Activated T-cell treated with anti-CD3 and anti-CD28 coated beads, Interleukin-2, amount 50 U/mL, for 4 hours (primary cell): Measurements from ENCODE around the gene KCNG2. TPM values are rescaled to one million over a fixed set of nuclear protein-coding genes. Genes with fewer than 3 reads are reported as not detected.

Source experiments
- ATAC-seq, 2 donors: fragments of 200-7000 bp; cut with Tn5 transposase; one replicate each; pipeline ENCODE4 v1.10.0; 2021
- DNase-seq: peaks from one replicate; pipeline ENCODE4 v3.0.0-alpha.2; 2020
- H3K27me3 Mint-ChIP-seq: one replicate; pipeline ENCODE4 v1.8.0; 2021; ENCODE audit warnings: low read depth, mixed read lengths
- H3K36me3 Mint-ChIP-seq: one replicate; pipeline ENCODE4 v1.8.0; 2022; ENCODE audit warnings: mixed read lengths; ENCODE audit not compliant: insufficient read depth
- H3K4me1 Mint-ChIP-seq: one replicate; pipeline ENCODE4 v1.8.0; 2021; ENCODE audit warnings: low read depth, mixed read lengths
- H3K4me3 Mint-ChIP-seq: one replicate; pipeline ENCODE4 v1.8.0; 2021; ENCODE audit warnings: mild to moderate bottlenecking, moderate library complexity, mixed read lengths
- H3K9me3 Mint-ChIP-seq: one replicate; pipeline ENCODE4 v1.8.0; 2021; ENCODE audit warnings: mixed read lengths
- total RNA-seq, 3 donors: library from RNA; stranded (reverse); gene quantifications; one replicate each; pipeline ENCODE4 v1.2.1, GENCODE V29; 2021

The KCNG2 gene
- total RNA-seq, 3 donors from 2014 or later = not detected

GRCh38 chr18:79944746-79945117, 147.0 kb downstream of the KCNG2 start:
- Mint-ChIP-seq H3K36me3 (peaks cover 17% of the 10 kb centered on the region), H3K4me3 (no peak overlapping the region), H3K27me3 (no peaks in the 10 kb centered on the region), H3K4me1 (peaks cover 42% of the 10 kb centered on the region), H3K9me3 (no peaks in the 10 kb centered on the region)
- no peak for DNase-seq
- peak; percentile 23 to 38 for ATAC-seq

GRCh38 chr18:79945118-79946042, 147.6 kb downstream of the KCNG2 start:
- H3K9me3 Mint-ChIP-seq = no peaks in the 10 kb centered on the region
- DNase-seq = no peak
- no peaks in the 10 kb centered on the region for H3K27me3 Mint-ChIP-seq
- peaks cover 49% of the 10 kb centered on the region for H3K4me1 Mint-ChIP-seq
- peaks cover 14% of the 10 kb centered on the region for H3K36me3 Mint-ChIP-seq
- no peak for ATAC-seq
- no peak overlapping the region for H3K4me3 Mint-ChIP-seq

GRCh38 chr18:79947054-79947755, 149.5 kb downstream of the KCNG2 start:
- DNase-seq (no peak), ATAC-seq (no peak)
- Mint-ChIP-seq H3K27me3 (no peaks in the 10 kb centered on the region), H3K4me3 (no peak overlapping the region), H3K9me3 (no peaks in the 10 kb centered on the region), H3K36me3 (peaks cover 7% of the 10 kb centered on the region), H3K4me1 (peaks cover 51% of the 10 kb centered on the region)

- no peak for DNase-seq
- H3K9me3 Mint-ChIP-seq = no peaks in the 10 kb centered on the region
- no peaks in the 10 kb centered on the region for H3K36me3 Mint-ChIP-seq
- no peak overlapping the region for H3K4me3 Mint-ChIP-seq
- H3K27me3 Mint-ChIP-seq = no peaks in the 10 kb centered on the region
- peaks cover 48% of the 10 kb centered on the region for H3K4me1 Mint-ChIP-seq
- ATAC-seq = no peak
These were observed 150.3 kb downstream of the KCNG2 start for GRCh38 chr18:79947881-79948610.

- peak overlapping the region; percentile 81 for H3K4me3 Mint-ChIP-seq
- DNase-seq (no peak), ATAC-seq (no peak)
- no peaks in the 10 kb centered on the region for H3K9me3 Mint-ChIP-seq
- no peaks in the 10 kb centered on the region for H3K36me3 Mint-ChIP-seq
- H3K4me1 Mint-ChIP-seq = peaks cover 46% of the 10 kb centered on the region
- no peaks in the 10 kb centered on the region for H3K27me3 Mint-ChIP-seq
These were observed 151.1 kb downstream of the KCNG2 start for GRCh38 chr18:79948719-79949411.

Other genes with a start within 250 kb of the KCNG2 start
- gene CTDP1, start 118.1 kb upstream of the KCNG2 start, total RNA-seq = 10 to 100 TPM; 38.6 to 46.2 (median 44.6) TPM
- 10 to 100 TPM; 33.7 to 38.7 (median 34.8) TPM for gene SLC66A2, start 153.7 kb downstream of the KCNG2 start, total RNA-seq
- gene HSBP1L1, start 166.7 kb downstream of the KCNG2 start, total RNA-seq = 1 to 10 TPM; 1.5 to 4.8 (median 2.2) TPM
- 100 to 1,000 TPM; 211 to 261 (median 247) TPM for gene TXNL4A, start 190.6 kb downstream of the KCNG2 start, total RNA-seq
- gene RBFA, start 236.5 kb downstream of the KCNG2 start, total RNA-seq = 10 to 100 TPM; 40.0 to 52.3 (median 42.6) TPM